GM21526 (cell line): ENCODE measurements around the gene PALLD.

ENCODE experiments used
- ATAC-seq: cut with Tn5 transposase; IDR thresholded peaks from one replicate; pipeline ENCODE4 v1.9.1; 2021; ENCODE audit warnings: moderate library complexity; ENCODE audit not compliant: unreplicated experiment, low FRiP score

Gene PALLD

DNA sequence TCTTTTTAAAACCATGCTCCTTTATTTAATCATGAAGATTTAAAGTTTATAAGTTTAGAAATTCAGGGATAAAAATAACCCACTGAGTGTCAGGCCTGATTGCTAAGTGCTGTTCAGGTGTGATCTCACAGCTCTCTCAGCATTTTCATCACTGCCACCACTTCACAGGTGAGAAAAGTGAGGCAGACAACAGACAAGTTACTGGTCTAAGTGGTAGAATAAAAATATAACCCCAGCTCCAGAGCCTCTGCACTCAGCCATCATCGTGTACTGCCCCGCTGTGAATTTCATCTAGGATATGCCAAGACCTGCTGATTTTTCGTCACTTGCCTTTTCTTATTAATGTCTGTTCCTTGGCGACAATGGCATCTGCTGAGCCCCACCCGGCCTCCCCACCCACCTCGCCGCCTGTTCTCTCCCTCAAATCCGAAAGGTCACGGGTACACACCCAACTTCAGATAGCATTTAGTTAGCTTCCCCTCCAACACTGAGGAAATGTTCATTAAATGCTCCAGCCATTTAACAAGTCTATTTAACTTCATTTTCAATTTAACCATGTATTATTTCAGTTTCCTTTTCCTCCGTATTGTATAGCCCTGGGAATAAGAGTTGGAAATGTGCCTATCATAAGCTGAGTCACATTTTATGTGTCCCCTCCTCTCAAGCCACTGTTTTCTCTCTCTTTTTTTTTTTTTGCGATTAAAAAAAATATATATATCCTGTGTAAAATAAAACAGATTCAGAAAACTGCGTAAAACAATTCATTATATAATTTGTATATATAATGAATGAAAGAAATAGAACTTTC lies 276.7 kb downstream of the PALLD start:
- no peak for ATAC-seq

DNA sequence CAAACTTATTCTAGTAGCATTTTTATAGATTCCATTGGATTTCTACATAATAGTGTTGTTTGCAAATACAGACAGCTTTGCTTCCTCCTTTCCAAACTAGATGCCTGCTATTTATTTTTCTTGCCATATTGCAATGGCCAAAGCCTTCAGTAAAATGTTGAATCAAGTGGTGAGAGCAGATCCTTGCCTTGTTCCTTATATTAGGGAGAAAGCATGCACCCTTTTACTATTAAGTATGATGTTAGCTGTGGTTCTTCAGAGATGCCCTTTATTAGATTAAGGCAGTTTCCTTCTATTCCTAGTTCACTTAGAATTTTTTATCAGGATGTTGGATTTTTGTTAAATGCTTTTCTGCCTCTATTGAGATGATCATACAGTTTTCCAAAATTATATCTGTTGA lies 279.5 kb downstream of the PALLD start:
- ATAC-seq, result no peak

DNA sequence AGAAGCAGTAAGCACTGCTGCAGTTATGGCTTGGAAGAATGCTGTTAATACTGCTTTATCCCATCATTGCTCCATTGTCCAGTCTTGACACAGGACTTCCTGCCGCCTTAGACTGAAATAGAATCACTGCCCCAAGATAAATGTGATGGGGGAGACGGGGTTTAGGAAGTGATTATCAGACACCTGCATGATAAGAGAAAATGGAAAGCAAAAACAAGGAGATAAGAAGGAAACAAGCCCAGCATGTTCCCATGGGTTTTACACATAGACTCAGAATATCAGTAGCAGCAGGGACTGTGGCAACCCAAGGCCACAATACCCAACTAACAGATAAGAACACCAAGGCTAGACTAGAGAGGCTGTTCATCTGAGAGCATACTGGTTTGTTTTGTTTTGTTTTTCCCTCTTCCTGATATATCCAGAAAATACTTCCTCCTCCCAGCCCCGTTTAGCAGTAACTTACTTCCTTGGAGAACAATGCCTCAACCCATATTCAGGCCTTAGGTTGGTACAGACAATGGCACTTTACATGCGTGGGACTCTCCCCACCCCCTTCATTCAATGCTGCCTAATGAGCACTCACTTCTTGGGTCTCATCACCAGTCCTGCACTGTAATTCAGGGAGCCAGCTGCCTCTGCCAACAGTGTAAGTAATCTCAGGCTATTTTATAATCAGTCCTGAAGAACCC lies 280.6 kb downstream of the PALLD start:
- ATAC-seq, result no peak

DNA sequence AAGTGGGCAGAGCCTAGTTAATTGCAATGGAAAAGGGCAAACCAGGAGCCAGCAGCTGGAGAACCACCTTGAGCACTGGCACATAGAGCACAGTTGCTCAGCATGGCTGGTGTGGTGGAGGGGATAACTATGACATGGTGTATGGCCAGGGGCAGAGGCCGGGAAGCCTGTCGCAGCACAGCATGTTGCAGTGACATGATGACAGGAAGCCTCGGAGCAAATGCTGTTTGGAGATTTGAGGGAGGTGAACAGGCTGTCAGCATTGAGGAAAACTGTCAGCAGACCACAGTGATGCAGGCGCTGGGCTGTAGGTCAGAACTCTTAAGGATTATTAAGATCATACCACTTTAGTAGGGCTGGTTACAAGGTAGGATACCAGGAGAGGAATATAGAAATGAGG lies 284.5 kb downstream of the PALLD start:
- ATAC-seq, result no peak

DNA sequence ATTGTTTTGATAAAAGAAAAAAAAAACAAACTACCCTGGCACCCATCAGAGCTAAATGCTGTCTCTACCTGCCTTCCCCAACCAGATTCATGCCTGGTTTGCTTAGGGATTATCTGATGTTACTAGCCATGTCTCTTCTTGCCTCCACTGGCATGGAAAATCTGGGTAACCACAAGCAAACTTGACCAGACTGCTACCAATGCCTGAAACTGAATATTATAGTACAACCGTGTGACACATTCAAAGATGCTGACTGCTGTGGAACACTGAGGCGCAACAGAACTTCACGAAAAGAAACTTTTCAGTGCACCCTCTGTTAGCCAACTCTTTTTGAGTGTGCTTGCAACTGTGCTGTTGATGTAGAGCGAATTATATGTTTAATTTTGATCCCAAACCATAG lies 285.1 kb downstream of the PALLD start:
- ATAC-seq, result no peak

DNA sequence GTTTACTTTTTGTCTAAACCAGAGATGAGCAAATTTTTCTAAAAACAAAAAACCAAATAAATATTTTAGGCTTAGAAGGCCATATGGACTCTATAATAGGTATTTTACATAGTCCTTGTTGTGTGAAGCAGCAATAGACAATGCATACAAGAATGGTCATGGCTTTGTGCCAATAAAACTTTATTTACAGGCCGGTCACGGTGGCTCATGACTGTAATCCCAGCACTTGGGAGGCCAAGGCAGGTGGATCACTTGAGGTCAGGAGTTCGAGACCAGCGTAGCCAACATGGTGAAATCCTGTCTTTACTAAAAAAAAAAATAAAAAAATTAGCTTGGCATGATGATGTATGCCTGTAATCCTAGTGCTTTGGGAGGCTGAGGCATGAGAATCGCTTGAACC lies 285.6 kb downstream of the PALLD start:
- no peak for ATAC-seq

DNA sequence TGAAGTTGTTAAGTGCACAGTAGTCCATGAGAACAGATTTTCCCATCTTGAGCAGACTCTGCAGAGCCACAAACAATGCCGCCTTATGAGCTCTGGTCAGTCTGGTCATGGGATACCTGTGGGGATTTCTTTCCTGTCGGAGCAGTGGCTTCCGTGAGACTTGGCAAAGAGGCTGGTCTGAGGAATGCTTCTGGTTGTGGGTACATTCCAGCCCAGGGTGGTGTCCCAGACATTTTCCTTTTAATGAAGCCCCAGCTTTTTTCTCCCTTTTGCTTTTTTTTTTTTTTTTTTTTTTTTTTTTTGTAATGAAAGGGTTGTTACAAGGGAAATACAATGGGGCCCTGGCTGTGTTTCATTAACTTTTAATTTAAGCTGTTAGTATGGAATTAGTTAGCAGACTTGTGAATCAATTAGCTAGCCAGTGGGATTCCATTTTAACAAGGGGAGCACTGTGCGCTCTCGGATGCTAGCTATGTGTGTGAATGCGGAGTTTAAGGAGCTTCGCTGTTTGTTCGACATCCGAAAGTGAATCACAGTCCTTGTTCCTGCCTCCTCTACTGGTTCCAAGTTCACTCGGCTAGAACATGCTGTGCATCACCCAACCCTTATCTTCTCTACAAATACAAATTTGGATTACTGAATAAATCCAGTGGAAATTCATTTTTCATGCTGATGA lies 288.1 kb downstream of the PALLD start:
- ATAC-seq, result no peak

DNA sequence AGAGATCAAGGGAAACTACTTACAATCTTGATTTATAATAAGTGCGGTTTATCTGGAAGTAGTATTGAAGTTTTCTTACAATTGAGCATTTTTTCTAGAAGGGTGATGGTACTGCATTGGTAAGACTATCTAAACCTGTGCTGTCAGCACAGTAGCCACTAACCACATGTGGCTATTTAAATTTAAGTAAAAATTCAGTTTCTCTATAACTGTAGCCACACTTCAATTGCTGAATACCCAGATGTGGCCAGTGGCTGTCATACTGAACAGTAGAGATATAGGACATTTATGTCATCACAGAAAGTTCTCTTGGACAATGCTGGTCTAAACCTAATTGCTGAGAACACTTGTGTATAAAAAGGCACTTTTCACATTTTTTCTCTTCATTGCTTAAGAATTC lies 290.5 kb downstream of the PALLD start:
- ATAC-seq, result no peak

DNA sequence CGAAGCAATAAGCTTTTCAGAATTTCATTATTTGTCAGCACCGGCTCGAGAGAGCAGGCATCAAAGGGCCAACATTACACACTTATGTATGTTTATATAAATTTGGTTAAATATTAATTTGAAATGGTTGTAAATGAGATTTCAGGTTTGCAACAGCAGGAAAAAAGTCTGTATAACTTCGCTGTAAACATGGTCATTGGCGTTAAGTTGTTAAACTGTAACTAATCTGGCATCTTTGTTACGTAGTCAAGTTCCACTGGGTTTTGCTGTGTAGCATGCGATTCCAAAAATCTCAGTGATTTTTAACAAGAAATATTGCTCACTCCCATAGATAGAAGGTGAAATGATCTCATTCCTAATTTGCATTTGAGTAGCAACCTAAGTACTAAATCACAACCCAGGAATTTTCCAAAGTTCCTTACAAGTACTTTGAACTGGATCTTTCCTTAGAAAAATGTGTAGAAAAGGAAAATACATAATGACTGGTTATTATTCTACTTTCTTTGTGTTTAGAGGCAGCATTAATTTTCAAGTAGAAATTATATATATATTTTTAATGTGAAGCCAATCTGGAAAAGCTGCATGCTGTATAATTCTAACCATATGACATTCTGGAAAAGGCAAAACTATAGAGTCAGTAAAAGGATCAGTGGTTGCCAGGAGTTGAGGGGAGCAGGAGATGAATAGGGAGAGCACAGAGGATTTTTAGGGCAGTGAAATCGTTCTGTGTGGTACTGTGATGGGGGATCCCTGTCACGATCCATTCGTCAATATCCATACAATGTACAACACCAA lies 291.1 kb downstream of the PALLD start:
- ATAC-seq, result no peak

DNA sequence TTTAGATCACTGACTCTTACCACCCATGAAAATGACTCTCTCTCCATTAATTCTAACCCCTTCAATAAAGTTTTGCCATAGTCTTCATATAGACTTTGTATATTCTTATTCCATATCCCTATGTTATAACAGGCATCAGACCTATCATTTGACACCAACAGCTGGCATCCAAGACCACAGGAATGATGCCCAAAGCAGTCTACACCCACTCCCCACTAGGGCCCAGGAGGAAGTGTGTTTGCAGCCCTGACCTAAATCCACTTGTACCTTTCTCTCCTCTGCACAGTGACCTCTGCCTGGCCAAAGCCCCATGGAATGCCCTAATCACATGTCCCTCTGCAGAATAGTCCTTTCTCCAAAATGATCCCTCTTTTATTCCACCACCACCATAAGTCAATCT lies 294.0 kb downstream of the PALLD start:
- no peak for ATAC-seq

DNA sequence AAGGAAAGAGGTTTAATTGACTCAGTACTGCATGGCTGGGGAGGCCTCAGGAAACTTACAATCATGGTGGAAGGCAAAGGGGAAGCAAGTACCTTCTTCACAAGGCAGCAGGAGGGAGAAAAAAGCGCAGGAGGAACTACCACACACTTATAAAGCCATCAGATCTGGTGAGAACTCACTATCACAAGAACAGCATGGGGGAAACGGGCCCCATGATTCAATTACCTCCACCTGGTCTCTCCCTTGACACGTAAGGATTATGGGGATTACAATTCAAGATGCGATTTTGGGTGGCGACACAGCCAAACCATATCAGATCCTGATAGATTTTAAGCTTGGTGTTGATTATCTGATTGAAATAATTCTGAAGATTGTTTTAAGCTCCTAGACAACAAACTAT lies 294.5 kb downstream of the PALLD start:
- no peak for ATAC-seq

DNA sequence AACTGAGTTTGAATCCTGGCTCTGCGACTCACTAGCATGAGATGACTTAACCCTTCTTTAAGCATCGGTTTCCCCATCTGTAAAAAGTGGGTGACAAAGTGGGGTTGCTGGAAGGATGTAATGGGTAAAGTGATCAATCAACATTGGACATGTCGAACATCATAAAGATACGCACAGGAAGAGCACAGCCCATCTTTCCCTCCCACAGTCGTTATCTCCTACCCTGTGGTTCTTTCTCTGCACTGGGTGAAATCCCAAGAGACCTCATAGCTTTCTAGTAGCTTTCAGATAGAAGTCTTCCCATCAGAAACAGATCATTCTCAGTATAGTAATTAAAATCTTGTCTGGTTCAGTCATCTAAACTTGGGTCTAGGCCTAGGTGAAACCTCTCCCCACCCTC lies 296.7 kb downstream of the PALLD start:
- no peak for ATAC-seq

DNA sequence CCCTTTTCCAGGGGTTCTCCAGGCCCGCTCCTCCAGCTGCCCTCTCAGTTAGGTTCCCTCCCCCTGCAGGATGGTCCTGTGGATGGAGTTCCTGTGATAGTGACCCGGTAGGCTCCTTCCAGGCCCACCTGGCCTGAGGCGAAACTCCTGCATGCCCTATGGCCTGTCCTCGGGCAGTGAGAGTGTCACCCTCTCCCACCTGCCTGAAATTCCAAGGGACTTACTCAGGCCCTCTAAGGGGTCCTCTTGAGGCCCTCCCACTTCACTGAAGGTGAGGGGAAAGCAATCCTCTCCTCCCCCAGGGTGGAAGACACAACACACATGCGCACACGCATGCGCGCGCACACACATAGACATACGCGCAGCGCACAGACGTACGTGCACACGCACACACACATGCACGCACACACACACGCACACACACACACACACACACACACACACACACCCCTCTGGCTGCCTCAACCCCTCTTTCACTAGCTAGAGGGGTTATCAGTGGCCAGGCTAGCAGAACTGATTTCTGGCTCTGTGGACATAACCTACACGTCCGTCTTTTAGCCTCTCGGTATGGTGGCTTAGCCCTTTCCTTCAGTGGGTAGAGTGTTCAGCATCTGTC lies 297.3 kb downstream of the PALLD start:
- no peak for ATAC-seq

DNA sequence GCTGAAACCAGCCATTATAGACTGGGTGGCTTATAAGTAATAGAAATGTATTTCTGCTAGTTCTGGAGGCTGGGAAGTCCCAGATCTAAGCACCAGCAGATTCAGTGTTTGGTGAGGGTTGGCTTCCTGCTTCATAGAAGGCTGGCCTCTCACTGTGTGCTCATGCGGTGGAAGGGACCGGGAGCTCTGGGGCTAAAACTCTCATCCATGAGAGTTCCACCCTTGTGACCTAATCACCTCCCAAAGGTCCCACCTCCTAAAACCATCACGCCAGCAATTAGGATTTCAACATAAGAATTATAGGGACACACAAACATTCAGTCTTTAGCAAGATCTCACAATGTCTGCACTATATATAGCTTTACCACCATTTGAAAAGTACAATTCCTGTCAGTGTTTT lies 298.0 kb downstream of the PALLD start:
- no peak for ATAC-seq

DNA sequence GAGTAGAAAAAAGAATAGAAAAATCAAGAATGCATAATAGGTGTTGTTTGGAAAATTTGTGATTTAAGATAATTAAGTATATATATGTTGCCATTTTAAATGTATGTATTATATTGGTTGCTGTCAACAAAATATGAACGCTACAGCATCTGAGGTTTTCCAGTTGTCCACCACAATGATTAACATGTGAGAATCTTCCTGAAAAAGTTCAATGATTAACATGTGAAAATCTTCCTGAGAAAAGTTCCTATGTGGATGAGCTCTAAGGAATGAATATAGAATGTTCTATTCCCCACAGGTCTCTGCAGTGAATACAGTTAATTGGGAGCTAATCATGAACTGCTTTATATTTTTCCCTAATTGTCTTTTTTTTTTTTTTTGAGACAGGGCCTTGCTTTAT lies 298.5 kb downstream of the PALLD start:
- ATAC-seq, result no peak

DNA sequence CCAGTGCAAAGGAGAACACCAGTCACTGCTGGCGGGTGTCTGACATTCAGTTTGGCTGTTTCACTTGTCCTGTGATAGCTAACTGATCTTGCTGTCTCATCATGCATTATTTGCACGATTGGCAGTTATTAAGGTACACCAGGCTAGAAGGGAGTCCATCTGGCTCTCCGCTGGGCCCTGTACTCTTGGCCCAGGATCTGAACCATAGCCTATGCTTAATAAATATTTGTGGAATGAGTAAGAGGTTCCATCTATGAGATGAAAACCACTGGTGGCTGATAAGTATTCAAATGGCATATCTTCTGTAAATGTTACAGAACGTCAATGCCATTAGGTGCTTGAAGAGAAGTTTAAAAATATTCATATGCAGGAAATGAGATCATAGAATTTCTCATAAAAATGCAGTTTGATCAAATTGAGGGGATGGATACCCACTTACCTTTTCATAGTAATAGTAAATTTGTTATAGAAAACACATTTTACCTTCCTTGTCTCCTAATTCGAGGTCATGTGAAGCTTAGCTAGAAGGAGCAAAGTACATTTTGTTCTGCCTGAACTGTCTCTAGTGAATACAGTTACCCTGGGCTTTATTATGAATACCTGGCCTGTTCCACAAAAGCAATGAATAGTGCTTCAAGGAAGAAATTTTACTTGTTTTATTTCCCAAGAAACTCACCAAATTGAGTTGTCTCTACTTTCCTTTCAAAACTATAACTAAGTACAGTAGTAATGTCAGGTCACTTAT lies 299.7 kb downstream of the PALLD start:
- no peak for ATAC-seq

DNA sequence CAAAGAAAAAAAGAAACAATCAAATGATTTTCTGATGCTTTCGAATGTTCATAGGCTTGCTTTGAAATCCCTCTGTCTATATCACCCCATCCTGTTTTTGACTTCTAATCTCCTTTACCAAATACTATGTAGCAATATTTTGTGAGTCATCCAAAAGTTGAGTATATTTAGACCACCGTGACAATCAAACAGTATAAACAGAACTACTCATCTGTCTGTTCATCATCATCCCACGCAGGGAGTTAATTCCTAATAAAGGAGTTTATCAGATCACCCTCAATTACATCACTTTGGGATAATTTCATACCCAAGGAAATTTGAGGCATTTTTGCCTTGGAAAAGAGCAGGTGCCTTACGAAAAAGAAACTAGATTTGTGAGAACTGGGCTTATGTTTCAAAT lies 300.3 kb downstream of the PALLD start:
- ATAC-seq, result no peak

DNA sequence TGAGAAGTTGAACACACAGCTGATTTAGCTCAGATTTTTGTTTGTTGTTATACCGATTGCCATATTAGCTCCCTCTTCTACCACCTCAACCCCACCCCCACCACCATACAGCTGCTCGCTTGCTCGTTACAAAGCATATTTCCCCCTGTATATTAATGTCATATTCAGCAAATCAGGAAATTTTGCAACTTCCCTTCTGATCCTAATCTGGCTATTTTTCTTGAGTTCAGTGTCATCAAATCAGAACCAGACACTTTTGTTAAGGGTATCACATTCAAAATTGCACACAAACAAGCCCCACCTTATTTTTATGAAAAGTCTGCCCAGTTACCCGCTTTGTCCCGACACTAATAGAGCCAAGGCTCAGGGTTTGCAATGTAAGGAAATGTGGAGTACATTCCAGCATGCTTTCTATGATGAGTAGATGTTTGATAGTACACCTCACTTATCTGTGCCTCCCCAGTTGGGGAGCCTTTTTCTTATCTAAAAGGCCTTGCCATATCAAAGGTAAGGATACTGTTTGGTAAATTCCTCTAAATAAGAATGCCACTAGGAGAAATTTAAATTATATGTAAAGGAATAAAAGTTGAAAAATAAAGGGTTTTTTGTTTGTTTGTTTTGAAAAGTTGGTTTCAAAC lies 301.0 kb downstream of the PALLD start:
- ATAC-seq, result no peak

DNA sequence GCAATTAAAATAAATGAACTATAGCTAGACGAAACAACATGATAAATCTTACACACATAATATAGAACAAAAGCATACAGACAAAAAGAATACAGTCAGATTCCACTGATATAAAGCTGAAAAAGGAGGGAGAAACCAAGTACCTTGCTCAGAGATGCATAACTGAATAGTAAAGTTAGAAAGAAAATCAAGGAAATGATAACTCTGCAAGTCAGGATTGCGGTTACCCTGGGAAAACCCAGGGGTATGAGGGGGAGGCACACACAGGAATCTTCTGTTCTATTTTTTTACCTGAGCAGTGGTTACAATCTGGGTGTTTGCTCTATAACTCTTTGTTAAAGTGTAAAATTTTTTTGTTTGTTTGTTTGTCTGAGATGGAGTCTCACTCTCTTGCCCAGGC lies 304.1 kb downstream of the PALLD start:
- no peak for ATAC-seq
